ENCODE measurements around the gene ACP7. TPM values are rescaled to one million over a fixed set of nuclear protein-coding genes. Genes with fewer than 3 reads are reported as not detected.

The ACP7 gene
- total RNA-seq, 1 experiment from 2014 or later = 5.4 TPM

DNA sequence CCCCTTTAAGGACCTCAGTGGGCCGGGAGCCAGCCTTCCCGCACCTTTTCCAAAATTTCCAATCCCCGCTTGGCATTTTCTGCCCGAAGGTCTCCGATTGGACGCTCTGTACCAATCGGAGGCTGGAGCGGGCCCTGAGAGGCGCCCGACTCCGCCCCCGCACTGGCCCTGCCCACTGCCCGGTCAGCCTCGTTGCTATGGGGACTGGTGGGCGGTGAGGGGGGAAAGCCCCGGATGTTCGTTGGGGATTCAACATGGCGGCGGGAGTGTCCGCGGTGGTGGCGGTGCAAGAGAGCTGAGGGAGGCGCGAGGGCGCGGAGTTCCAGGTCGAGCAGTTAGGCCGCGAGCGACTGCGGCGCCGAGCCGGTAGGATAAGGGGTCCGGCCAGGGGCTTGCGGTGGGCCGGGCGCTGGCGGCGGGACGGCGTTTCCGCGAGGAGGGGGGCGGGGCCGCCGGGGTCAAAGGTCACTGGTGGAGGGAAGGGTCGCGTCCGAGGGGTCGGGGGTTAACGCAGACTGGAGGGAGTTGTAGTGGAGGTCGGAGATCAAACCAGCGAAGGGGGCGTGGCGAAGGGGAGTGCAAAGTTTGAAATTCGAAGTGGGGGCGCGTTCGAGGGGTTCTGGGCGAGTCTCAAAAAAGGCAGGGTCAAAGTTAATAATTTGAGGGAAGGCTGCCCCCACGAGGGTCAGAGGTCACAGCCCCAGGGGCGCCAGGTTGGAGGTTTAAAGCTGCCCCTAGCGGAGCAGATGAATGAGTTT, 41.6 kb downstream of the ACP7 start, which contains the start of gene PAK4:
Gene PAK4 (plus strand): TSS at position 233 of the 758 bp plus-strand sequence. CDS start 43,768 bp downstream, outside the sequence.
- Histone ChIP-seq H2AFZ (peak within 1 kb of the TSS; percentile 74), H3K4me3 (peak within 1 kb of the TSS; percentile 80), H3K36me3 (ENCODE audit: low read depth) (no peaks in the 10 kb centered on the region), H3F3A (ENCODE audit: insufficient read depth, low read depth) (peaks cover 18% of the 10 kb centered on the region; the same call in 1 of the 2 replicates), H4K20me1 (ENCODE audit: insufficient read depth) (peaks cover 30% of the 10 kb centered on the region), H3K27me3 (ENCODE audit: insufficient read depth, low read depth) (no peaks in the 10 kb centered on the region), H3K9me3 (ENCODE audit: insufficient read depth, low read depth) (no peaks in the 10 kb centered on the region), H3K4me1 (replicated peaks; ENCODE audit: insufficient read depth) (peaks cover 9% of the 10 kb centered on the region), H3K4me2 (peak within 1 kb of the TSS; percentile 83), H3K27ac (peak within 1 kb of the TSS; percentile 27; the same call in 1 of the 2 replicates), H3K79me2 (ENCODE audit: low read depth) (peaks cover 47% of the 10 kb centered on the region), H3K9me2 (ENCODE audit: insufficient read depth) (no peaks in the 10 kb centered on the region)
- no TSS peak for BruUV-seq (replicated peaks)
- ChIA-PET CTCF (no interaction called here), POLR2A (ENCODE audit: unreplicated experiment) (interaction anchor here (0.6 kb wide), 1 partner anchor 310 kb away, joined by 4 read pairs; the partner anchor contains the start of gene RPS16)
- peak; percentile 92 to 97 for DNase-seq
- no peak for TF ChIP-seq EZH2 (IDR thresholded peaks at IDR 0.05; ENCODE audit: low read depth)
- TF ChIP-seq, protein P1, sequence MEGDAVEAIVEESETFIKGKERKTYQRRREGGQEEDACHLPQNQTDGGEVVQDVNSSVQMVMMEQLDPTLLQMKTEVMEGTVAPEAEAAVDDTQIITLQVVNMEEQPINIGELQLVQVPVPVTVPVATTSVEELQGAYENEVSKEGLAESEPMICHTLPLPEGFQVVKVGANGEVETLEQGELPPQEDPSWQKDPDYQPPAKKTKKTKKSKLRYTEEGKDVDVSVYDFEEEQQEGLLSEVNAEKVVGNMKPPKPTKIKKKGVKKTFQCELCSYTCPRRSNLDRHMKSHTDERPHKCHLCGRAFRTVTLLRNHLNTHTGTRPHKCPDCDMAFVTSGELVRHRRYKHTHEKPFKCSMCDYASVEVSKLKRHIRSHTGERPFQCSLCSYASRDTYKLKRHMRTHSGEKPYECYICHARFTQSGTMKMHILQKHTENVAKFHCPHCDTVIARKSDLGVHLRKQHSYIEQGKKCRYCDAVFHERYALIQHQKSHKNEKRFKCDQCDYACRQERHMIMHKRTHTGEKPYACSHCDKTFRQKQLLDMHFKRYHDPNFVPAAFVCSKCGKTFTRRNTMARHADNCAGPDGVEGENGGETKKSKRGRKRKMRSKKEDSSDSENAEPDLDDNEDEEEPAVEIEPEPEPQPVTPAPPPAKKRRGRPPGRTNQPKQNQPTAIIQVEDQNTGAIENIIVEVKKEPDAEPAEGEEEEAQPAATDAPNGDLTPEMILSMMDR (conservative IDR thresholded peaks at IDR 0.05) = no peak
- intact Hi-C loops (cut with micrococcal nuclease; ENCODE audit: unreplicated experiment) = loop anchor here (1.0 kb wide), 3 partner anchors 29 to 287 kb away; partner anchors contain the start of gene PLEKHG2

DNA sequence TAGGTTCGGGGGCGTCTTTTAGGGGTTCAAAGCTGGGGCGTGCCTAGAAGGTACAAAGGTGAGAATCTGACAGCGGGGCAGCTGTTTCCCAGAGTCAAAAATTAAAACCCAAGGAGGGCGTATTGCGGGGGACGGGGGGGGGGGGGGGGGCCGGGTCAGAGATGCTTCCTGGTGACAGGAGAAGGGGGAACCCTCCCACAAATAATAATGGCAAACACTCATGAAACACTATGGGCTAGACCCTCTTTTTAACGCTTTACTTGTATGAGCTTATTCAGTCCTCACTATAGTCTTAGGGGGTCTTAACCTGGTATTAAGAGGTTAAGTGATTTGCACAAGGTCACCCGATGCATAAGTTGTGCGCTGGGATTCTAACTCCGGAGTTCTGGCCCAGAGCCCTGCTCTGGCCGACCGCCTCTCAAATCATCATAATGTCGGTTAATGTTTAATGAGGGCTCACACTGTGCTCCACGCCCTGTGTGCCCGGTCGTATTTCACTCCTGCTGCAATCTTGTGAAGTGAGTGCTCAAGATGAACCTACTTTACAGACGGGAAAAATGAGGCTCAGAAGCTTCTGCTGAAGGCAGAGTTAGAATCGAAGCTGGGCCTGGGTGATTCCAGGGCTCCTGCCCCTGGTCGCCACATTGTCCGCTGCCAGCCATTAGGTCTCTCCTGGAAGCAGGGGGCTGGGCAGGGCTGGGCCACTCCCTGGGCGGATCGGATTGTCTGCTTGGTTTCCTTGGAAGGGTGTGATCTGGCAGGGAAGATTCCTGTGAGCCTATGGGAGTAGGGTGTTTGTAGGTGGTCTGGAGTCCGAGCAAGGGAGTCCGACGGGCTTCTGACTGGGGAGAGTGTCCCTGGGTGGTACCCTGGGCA, 42.4 kb downstream of the ACP7 start:
- Histone ChIP-seq H3K4me1 (replicated peaks; ENCODE audit: insufficient read depth) (peaks cover 9% of the 10 kb centered on the region), H3K36me3 (ENCODE audit: low read depth) (no peaks in the 10 kb centered on the region), H3K27me3 (ENCODE audit: insufficient read depth, low read depth) (no peaks in the 10 kb centered on the region), H2AFZ (no peak overlapping the region), H4K20me1 (ENCODE audit: insufficient read depth) (peaks cover 35% of the 10 kb centered on the region), H3F3A (ENCODE audit: insufficient read depth, low read depth) (peaks cover 18% of the 10 kb centered on the region; the same call in 1 of the 2 replicates), H3K4me2 (peak overlapping the region; percentile 83), H3K9me3 (ENCODE audit: insufficient read depth, low read depth) (no peaks in the 10 kb centered on the region), H3K9me2 (ENCODE audit: insufficient read depth) (no peaks in the 10 kb centered on the region), H3K79me2 (ENCODE audit: low read depth) (peaks cover 55% of the 10 kb centered on the region), H3K27ac (no peak overlapping the region), H3K4me3 (peak overlapping the region; percentile 80)
- peak; percentile 32 to 46 for DNase-seq
- CTCF ChIA-PET = interaction anchor here (0.7 kb wide), 1 partner anchor 846 kb away, joined by 12 read pairs; no protein-coding TSS in a partner anchor
- TF ChIP-seq, protein P1 (conservative IDR thresholded peaks at IDR 0.05) = no peak
- TF ChIP-seq EZH2 (IDR thresholded peaks at IDR 0.05; ENCODE audit: low read depth) = no peak
- POLR2A ChIA-PET (ENCODE audit: unreplicated experiment) = interaction anchor here (0.6 kb wide), 1 partner anchor 309 kb away, joined by 4 read pairs; the partner anchor contains the start of gene RPS16
- intact Hi-C loops (cut with micrococcal nuclease; ENCODE audit: unreplicated experiment) = no loop called here
- BruUV-seq (replicated peaks) = TSS peak; percentile 42

Measured in PC-9 (cell line).